ENCODE measurements around the gene CNTRL. TPM values are rescaled to one million over a fixed set of nuclear protein-coding genes. Genes with fewer than 3 reads are reported as not detected.

CNTRL gene
- total RNA-seq, 4 donors from 2014 or later = 9.9 to 23.0 (median 15.4) TPM

DNA sequence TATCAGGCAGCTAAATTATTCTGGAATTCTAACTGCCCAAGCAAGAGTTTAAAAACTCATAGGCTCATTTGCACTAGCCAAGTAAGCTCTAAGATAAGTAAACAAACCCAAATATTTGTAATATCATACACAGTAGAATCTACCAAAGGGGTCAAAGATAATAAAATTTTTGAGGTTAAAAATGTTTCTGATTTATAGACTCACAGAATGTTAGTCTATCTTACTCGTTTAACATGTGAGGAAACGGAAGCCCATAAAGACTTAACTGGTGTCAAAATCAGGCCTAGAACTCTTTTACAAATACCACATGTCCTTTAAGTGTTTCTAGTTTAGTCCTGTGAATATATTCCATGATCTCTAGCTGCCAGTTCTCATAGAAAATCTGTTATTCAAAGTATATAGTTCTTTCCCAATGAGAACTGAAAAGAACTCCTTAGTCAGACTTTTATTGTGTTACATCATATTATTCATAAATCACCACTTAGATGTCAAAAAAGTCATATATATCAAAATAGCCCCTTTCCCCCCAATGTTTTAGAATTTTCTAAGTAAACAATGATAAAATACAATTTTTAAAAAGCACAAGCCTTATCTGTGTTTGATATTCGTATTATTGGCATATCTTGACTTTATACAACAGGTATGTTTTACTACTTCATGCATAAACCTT, 113.0 kb downstream of the CNTRL start:
- Histone ChIP-seq H3K4me1 (peaks cover 11 to 28% of the 10 kb centered on the region in 2 donors), H3K9me3 (no peaks in the 10 kb centered on the region), H3K4me3 (replicated peaks in 1 of 3) (no peak overlapping the region), H3K27ac (no peak overlapping the region), H3K27me3 (no peaks in the 10 kb centered on the region), H3K36me3 (no peaks in the 10 kb centered on the region)
- 72 to 85% methylated on average over 3 of the region's 3 CpGs for WGBS, 2 donors
- no peak for DNase-seq
- intact Hi-C loops (cut with DNase I) = no loop called here
- no peak for TF ChIP-seq POLR2A (IDR thresholded peaks at IDR 0.05)
- TF ChIP-seq, protein P1, sequence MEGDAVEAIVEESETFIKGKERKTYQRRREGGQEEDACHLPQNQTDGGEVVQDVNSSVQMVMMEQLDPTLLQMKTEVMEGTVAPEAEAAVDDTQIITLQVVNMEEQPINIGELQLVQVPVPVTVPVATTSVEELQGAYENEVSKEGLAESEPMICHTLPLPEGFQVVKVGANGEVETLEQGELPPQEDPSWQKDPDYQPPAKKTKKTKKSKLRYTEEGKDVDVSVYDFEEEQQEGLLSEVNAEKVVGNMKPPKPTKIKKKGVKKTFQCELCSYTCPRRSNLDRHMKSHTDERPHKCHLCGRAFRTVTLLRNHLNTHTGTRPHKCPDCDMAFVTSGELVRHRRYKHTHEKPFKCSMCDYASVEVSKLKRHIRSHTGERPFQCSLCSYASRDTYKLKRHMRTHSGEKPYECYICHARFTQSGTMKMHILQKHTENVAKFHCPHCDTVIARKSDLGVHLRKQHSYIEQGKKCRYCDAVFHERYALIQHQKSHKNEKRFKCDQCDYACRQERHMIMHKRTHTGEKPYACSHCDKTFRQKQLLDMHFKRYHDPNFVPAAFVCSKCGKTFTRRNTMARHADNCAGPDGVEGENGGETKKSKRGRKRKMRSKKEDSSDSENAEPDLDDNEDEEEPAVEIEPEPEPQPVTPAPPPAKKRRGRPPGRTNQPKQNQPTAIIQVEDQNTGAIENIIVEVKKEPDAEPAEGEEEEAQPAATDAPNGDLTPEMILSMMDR (IDR thresholded peaks at IDR 0.05) = no peak

DNA sequence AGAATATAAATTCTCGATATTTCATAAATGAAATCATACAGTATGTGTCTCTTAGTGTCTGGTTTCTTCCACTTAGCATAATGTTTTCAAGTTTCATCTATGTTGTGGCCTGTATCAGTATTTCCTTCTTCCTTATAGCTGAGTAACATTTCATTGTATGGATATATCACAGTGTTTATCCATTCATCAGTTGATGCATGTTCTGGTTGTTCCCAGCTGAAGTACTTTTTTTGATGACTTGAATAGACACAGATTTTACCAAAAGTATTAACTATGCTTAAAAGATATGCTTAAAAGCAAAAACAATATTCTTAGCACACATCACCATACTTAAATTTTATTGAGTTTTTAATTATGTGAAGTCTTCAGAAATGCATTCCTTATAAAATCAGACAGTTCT, 114.3 kb downstream of the CNTRL start:
- Histone ChIP-seq H3K4me1 (peaks cover 13 to 33% of the 10 kb centered on the region in 2 donors), H3K27me3 (no peaks in the 10 kb centered on the region), H3K4me3 (replicated peaks in 1 of 3) (no peak overlapping the region), H3K9me3 (no peaks in the 10 kb centered on the region), H3K27ac (no peak overlapping the region), H3K36me3 (no peaks in the 10 kb centered on the region)
- 82 to 97% methylated on average over 1 of the region's 1 CpG for WGBS, 2 donors
- TF ChIP-seq, protein P1 (IDR thresholded peaks at IDR 0.05) = no peak
- no peak for TF ChIP-seq POLR2A (IDR thresholded peaks at IDR 0.05)
- intact Hi-C loops (cut with DNase I) = no loop called here
- DNase-seq = no peak

DNA sequence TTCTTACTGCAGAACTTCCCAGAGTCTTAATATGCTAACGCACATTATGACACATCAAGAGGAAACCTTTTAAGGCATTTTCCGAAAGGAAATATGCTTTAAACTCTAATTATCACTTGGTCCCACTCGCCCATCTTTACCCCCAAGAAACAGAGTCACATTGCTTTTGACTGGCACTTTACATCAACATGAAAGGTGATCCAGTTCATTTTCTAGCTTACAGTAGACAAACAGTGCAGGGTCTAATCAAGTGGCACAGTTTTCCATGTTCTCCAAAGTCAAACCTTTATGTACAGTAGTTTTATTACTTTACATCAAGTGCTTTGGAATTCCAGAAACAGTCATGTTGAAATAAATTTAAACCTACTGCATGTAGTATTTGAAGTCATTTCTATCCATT, 114.9 kb downstream of the CNTRL start:
- H3K4me3 ChIP-seq (replicated peaks in 1 of 3) = no peak overlapping the region
- no peaks in the 10 kb centered on the region for H3K9me3 ChIP-seq
- 94 to 96% methylated on average over 3 of the region's 3 CpGs for WGBS, 2 donors
- TF ChIP-seq, protein P1 (IDR thresholded peaks at IDR 0.05) = no peak
- TF ChIP-seq POLR2A (IDR thresholded peaks at IDR 0.05) = no peak
- no peak overlapping the region for H3K27ac ChIP-seq
- no peaks in the 10 kb centered on the region for H3K27me3 ChIP-seq
- H3K4me1 ChIP-seq = peaks cover 16 to 37% of the 10 kb centered on the region in 2 donors
- no peaks in the 10 kb centered on the region for H3K36me3 ChIP-seq
- intact Hi-C loops (cut with DNase I) = no loop called here
- no peak for DNase-seq

DNA sequence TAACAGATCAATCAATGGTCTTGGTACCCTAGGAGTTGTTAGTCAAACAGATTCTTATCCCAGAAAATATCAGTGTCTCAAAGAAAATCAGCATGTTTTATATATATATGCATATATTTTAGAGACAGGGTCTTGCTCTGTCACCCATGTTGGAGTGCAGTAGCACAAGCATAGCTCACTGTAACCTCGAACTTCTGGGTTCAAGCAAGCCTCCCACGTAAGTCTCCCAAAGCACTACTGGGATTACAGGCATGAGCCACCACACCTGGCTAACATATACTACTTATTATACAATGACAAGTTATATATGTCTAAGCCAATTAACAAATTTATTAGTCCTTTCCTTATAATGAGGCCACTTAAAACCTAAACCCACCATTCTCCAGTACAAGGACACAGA, 116.5 kb downstream of the CNTRL start:
- DNase-seq = no peak
- no peak overlapping the region for H3K27ac ChIP-seq
- intact Hi-C loops (cut with DNase I) = no loop called here
- H3K27me3 ChIP-seq = no peaks in the 10 kb centered on the region
- peaks cover 27 to 53% of the 10 kb centered on the region in 2 donors for H3K4me1 ChIP-seq
- no peaks in the 10 kb centered on the region for H3K9me3 ChIP-seq
- TF ChIP-seq, protein P1 (IDR thresholded peaks at IDR 0.05) = no peak
- TF ChIP-seq POLR2A (IDR thresholded peaks at IDR 0.05) = no peak
- no peaks in the 10 kb centered on the region for H3K36me3 ChIP-seq
- H3K4me3 ChIP-seq (replicated peaks in 1 of 3) = no peak overlapping the region
- WGBS, 2 donors = 89 to 92% methylated on average over 2 of the region's 2 CpGs

DNA sequence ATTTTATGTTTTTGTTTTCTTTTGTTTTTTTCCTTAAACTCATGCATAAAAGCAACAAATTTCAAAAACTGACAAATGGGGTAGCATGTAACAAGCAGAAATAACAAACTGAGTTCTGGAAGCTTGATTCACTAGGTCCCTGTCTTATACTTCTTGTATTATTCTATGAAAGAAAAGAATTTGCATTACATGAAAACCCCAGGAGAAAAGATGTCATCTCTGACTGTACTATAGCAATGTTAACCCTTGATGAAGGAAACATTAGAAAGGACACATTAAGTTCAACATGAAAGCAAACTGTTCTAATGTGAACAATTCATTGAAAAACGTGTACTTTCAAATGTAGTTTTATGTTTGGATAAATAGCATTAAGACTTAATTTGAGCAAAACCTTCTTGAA, 117.8 kb downstream of the CNTRL start:
- TF ChIP-seq, protein P1 (IDR thresholded peaks at IDR 0.05) = no peak
- TF ChIP-seq POLR2A (IDR thresholded peaks at IDR 0.05) = no peak
- intact Hi-C loops (cut with DNase I) = no loop called here
- Histone ChIP-seq H3K27me3 (no peaks in the 10 kb centered on the region), H3K36me3 (no peaks in the 10 kb centered on the region), H3K4me1 (peaks cover 30 to 60% of the 10 kb centered on the region in 2 donors), H3K27ac (no peak overlapping the region), H3K4me3 (replicated peaks in 1 of 3) (no peak overlapping the region), H3K9me3 (no peaks in the 10 kb centered on the region)
- DNase-seq = no peak
- WGBS, 2 donors = 59% methylated on average over 1 of the region's 1 CpG

Data from thyroid gland (tissue), 4 donors.